ENCODE data around the gene FAM72D.
"Not testable (repeated sequence)": the region's sequence is repeated elsewhere in the genome, so short reads cannot be mapped to it uniquely, and the experiment has no call there.

Gene FAM72D

GRCh38 chr1:145103294-145103693, 7.5 kb downstream of the FAM72D start:
- not testable (repeated sequence) for H3K27me3 ChIP-seq (ENCODE audit: control insufficient read depth, insufficient read depth, low read length); H3K36me3 ChIP-seq (ENCODE audit: control insufficient read depth, insufficient read depth, low read length); H3K4me3 ChIP-seq (ENCODE audit: low read length); H3K9me3 ChIP-seq (ENCODE audit: control insufficient read depth, low read length); H3K9ac ChIP-seq (ENCODE audit: low read length); H3K4me1 ChIP-seq (ENCODE audit: control insufficient read depth, insufficient read depth, low read length)

- H3K4me3 ChIP-seq (ENCODE audit: low read length); H3K9ac ChIP-seq (ENCODE audit: low read length); H3K4me1 ChIP-seq (ENCODE audit: control insufficient read depth, insufficient read depth, low read length); H3K36me3 ChIP-seq (ENCODE audit: control insufficient read depth, insufficient read depth, low read length); H3K9me3 ChIP-seq (ENCODE audit: control insufficient read depth, low read length); H3K27me3 ChIP-seq (ENCODE audit: control insufficient read depth, insufficient read depth, low read length): not testable (repeated sequence)
Observed at GRCh38 chr1:145111674-145112073, 15.9 kb downstream of the FAM72D start.

- H3K4me3 ChIP-seq (ENCODE audit: low read length); H3K4me1 ChIP-seq (ENCODE audit: control insufficient read depth, insufficient read depth, low read length); H3K9me3 ChIP-seq (ENCODE audit: control insufficient read depth, low read length); H3K9ac ChIP-seq (ENCODE audit: low read length); H3K27me3 ChIP-seq (ENCODE audit: control insufficient read depth, insufficient read depth, low read length); H3K36me3 ChIP-seq (ENCODE audit: control insufficient read depth, insufficient read depth, low read length): not testable (repeated sequence)
Observed at GRCh38 chr1:145112703-145113102, 16.9 kb downstream of the FAM72D start.

GRCh38 chr1:145114560-145115057, 18.8 kb downstream of the FAM72D start:
- not testable (repeated sequence) for H3K4me1 ChIP-seq (ENCODE audit: control insufficient read depth, insufficient read depth, low read length); H3K9ac ChIP-seq (ENCODE audit: low read length)

GRCh38 chr1:145115587-145116493, 20.1 kb downstream of the FAM72D start:
- H3K4me3 ChIP-seq (ENCODE audit: low read length); H3K36me3 ChIP-seq (ENCODE audit: control insufficient read depth, insufficient read depth, low read length); H3K4me1 ChIP-seq (ENCODE audit: control insufficient read depth, insufficient read depth, low read length); H3K9me3 ChIP-seq (ENCODE audit: control insufficient read depth, low read length); H3K27me3 ChIP-seq (ENCODE audit: control insufficient read depth, insufficient read depth, low read length); H3K9ac ChIP-seq (ENCODE audit: low read length): not testable (repeated sequence)

More at GRCh38 chr1:145114560-145115057, 18.8 kb downstream of the FAM72D start:
- H3K9me3 ChIP-seq (ENCODE audit: control insufficient read depth, low read length); H3K36me3 ChIP-seq (ENCODE audit: control insufficient read depth, insufficient read depth, low read length); H3K27me3 ChIP-seq (ENCODE audit: control insufficient read depth, insufficient read depth, low read length); H3K4me3 ChIP-seq (ENCODE audit: low read length): not testable (repeated sequence)

GRCh38 chr1:145119842-145120241, 24.1 kb downstream of the FAM72D start:
- H3K27me3 ChIP-seq (ENCODE audit: control insufficient read depth, insufficient read depth, low read length); H3K4me1 ChIP-seq (ENCODE audit: control insufficient read depth, insufficient read depth, low read length); H3K4me3 ChIP-seq (ENCODE audit: low read length); H3K36me3 ChIP-seq (ENCODE audit: control insufficient read depth, insufficient read depth, low read length); H3K9ac ChIP-seq (ENCODE audit: low read length); H3K9me3 ChIP-seq (ENCODE audit: control insufficient read depth, low read length): not testable (repeated sequence)

GRCh38 chr1:145122344-145123061, 26.7 kb downstream of the FAM72D start:
- H3K4me1 ChIP-seq (ENCODE audit: control insufficient read depth, insufficient read depth, low read length); H3K36me3 ChIP-seq (ENCODE audit: control insufficient read depth, insufficient read depth, low read length); H3K27me3 ChIP-seq (ENCODE audit: control insufficient read depth, insufficient read depth, low read length); H3K9me3 ChIP-seq (ENCODE audit: control insufficient read depth, low read length); H3K4me3 ChIP-seq (ENCODE audit: low read length); H3K9ac ChIP-seq (ENCODE audit: low read length): not testable (repeated sequence)

- H3K9me3 ChIP-seq (ENCODE audit: control insufficient read depth, low read length); H3K4me1 ChIP-seq (ENCODE audit: control insufficient read depth, insufficient read depth, low read length); H3K27me3 ChIP-seq (ENCODE audit: control insufficient read depth, insufficient read depth, low read length); H3K9ac ChIP-seq (ENCODE audit: low read length); H3K4me3 ChIP-seq (ENCODE audit: low read length); H3K36me3 ChIP-seq (ENCODE audit: control insufficient read depth, insufficient read depth, low read length): not testable (repeated sequence)
Observed at GRCh38 chr1:145123062-145123395, 27.3 kb downstream of the FAM72D start.

GRCh38 chr1:145123992-145124641, 28.3 kb downstream of the FAM72D start:
- not testable (repeated sequence) for H3K9me3 ChIP-seq (ENCODE audit: control insufficient read depth, low read length); H3K9ac ChIP-seq (ENCODE audit: low read length)

GRCh38 chr1:145125112-145125511, 29.3 kb downstream of the FAM72D start:
- not testable (repeated sequence) for H3K4me3 ChIP-seq (ENCODE audit: low read length); H3K9me3 ChIP-seq (ENCODE audit: control insufficient read depth, low read length); H3K9ac ChIP-seq (ENCODE audit: low read length); H3K4me1 ChIP-seq (ENCODE audit: control insufficient read depth, insufficient read depth, low read length); H3K27me3 ChIP-seq (ENCODE audit: control insufficient read depth, insufficient read depth, low read length); H3K36me3 ChIP-seq (ENCODE audit: control insufficient read depth, insufficient read depth, low read length)

More at GRCh38 chr1:145123992-145124641, 28.3 kb downstream of the FAM72D start:
- not testable (repeated sequence) for H3K27me3 ChIP-seq (ENCODE audit: control insufficient read depth, insufficient read depth, low read length); H3K4me1 ChIP-seq (ENCODE audit: control insufficient read depth, insufficient read depth, low read length); H3K4me3 ChIP-seq (ENCODE audit: low read length); H3K36me3 ChIP-seq (ENCODE audit: control insufficient read depth, insufficient read depth, low read length)

- H3K4me3 ChIP-seq (ENCODE audit: low read length); H3K9me3 ChIP-seq (ENCODE audit: control insufficient read depth, low read length); H3K27me3 ChIP-seq (ENCODE audit: control insufficient read depth, insufficient read depth, low read length); H3K9ac ChIP-seq (ENCODE audit: low read length); H3K36me3 ChIP-seq (ENCODE audit: control insufficient read depth, insufficient read depth, low read length); H3K4me1 ChIP-seq (ENCODE audit: control insufficient read depth, insufficient read depth, low read length): not testable (repeated sequence)
Observed at GRCh38 chr1:145127144-145127543, 31.4 kb downstream of the FAM72D start.
